A549 (cell line): ENCODE measurements around the gene CTDP1.

Source experiments
- CEBPB ChIP-seq, 2 experiments: fragments of >200 bp in 1 of 2; sonication (Bioruptor Twin) in 1 of 2; formaldehyde crosslinking in 1 of 2; IDR thresholded peaks; 2 replicates each; pipeline ENCODE4 v1.6.1; 2012 to 2016
- CHD2 ChIP-seq: fragments of 150-350 bp; IDR thresholded peaks from 2 replicates; pipeline ENCODE4 v1.6.1; 2014; ENCODE audit warnings: low read length; ENCODE audit not compliant: partially characterized antibody
- EP300 ChIP-seq, 2 experiments: fragments of >200 bp; sonication (Bioruptor Twin); formaldehyde crosslinking; IDR thresholded peaks; 2 replicates in 1 of 2; 3 replicates in 1 of 2; pipeline ENCODE4 v1.6.1; 2016 to 2017
- NR3C1 ChIP-seq: fragments of >200 bp; sonication (Bioruptor Twin); formaldehyde crosslinking; IDR thresholded peaks from 3 replicates; pipeline ENCODE4 v1.6.1; 2017
- POLR2A ChIP-seq: IDR thresholded peaks from 2 replicates; pipeline ENCODE4 v1.6.1; 2012; ENCODE audit warnings: mild to moderate bottlenecking, low read length
- RARB ChIP-seq: fragments of 250-450 bp; sonication (Bioruptor Pico); IDR thresholded peaks from 2 replicates; pipeline ENCODE4 v1.8.0; 2021; ENCODE audit warnings: mild to moderate bottlenecking, moderate library complexity
- SMC3 ChIP-seq: fragments of >200 bp; sonication (Bioruptor Twin); formaldehyde crosslinking; IDR thresholded peaks from 3 replicates; pipeline ENCODE4 v1.6.1; 2018; ENCODE audit warnings: inconsistent platforms
- TP53 ChIP-seq: fragments of 250-450 bp; sonication (Bioruptor Pico); IDR thresholded peaks from 2 replicates; pipeline ENCODE4 v1.5.0; 2021; ENCODE audit warnings: mild to moderate bottlenecking, moderate library complexity
- ZSCAN20 ChIP-seq: fragments of 250-450 bp; sonication (Bioruptor Pico); IDR thresholded peaks from 2 replicates; pipeline ENCODE4 v1.8.0; 2022; ENCODE audit warnings: mild to moderate bottlenecking, moderate library complexity
- TF ChIP-seq, protein P1 (sequence below): fragments of >200 bp; sonication (Bioruptor Twin); formaldehyde crosslinking; IDR thresholded peaks from 3 replicates; pipeline ENCODE4 v1.5.1; 2016
- TF ChIP-seq, protein P2 (sequence below): fragments of 200-600 bp; sonication (generic); IDR thresholded peaks from 2 replicates; pipeline ENCODE4 v1.6.1; 2016; ENCODE audit warnings: antibody characterized with exemption, mild to moderate bottlenecking, moderate library complexity
- TF ChIP-seq, protein P3 (sequence below): fragments of 150-350 bp; IDR thresholded peaks from 2 replicates; pipeline ENCODE4 v1.6.1; 2014; ENCODE audit warnings: low read depth, mild to moderate bottlenecking, low read length
- TF ChIP-seq, protein P4 (sequence below): IDR thresholded peaks from 2 replicates; pipeline ENCODE4 v1.6.1; 2012
- TF ChIP-seq, protein P5 (sequence below): IDR thresholded peaks from 2 replicates; pipeline ENCODE4 v1.6.1; 2012

DNA sequence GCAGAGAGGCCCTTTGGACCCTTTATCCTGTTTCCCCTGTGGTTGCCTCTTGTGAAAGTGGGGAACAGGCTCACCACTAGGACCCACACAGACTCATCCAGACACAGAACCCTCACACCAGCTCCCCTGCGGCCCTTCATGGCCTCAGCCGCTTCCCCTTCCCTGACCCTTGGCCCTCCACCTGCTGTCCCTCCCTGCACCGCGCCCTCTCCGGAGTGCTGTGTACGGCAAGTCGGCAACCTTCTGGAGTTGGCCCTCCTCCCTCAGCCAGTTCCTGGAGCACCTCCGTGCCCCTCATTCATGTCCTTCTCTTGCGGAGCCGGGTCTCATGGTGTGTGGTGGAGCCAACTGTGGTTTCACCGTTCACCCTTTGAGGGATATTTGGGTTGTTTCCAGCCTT lies 44.0 kb downstream of the CTDP1 start:
- TF ChIP-seq, protein P1, sequence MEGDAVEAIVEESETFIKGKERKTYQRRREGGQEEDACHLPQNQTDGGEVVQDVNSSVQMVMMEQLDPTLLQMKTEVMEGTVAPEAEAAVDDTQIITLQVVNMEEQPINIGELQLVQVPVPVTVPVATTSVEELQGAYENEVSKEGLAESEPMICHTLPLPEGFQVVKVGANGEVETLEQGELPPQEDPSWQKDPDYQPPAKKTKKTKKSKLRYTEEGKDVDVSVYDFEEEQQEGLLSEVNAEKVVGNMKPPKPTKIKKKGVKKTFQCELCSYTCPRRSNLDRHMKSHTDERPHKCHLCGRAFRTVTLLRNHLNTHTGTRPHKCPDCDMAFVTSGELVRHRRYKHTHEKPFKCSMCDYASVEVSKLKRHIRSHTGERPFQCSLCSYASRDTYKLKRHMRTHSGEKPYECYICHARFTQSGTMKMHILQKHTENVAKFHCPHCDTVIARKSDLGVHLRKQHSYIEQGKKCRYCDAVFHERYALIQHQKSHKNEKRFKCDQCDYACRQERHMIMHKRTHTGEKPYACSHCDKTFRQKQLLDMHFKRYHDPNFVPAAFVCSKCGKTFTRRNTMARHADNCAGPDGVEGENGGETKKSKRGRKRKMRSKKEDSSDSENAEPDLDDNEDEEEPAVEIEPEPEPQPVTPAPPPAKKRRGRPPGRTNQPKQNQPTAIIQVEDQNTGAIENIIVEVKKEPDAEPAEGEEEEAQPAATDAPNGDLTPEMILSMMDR = no peak
- TF ChIP-seq NR3C1 = no peak
- no peak for TF ChIP-seq CEBPB (IDR thresholded peaks at IDR 0.05)
- TF ChIP-seq EP300 (IDR thresholded peaks at IDR 0.05) = no peak
- TF ChIP-seq SMC3 = no peak
- TF ChIP-seq, protein P2, sequence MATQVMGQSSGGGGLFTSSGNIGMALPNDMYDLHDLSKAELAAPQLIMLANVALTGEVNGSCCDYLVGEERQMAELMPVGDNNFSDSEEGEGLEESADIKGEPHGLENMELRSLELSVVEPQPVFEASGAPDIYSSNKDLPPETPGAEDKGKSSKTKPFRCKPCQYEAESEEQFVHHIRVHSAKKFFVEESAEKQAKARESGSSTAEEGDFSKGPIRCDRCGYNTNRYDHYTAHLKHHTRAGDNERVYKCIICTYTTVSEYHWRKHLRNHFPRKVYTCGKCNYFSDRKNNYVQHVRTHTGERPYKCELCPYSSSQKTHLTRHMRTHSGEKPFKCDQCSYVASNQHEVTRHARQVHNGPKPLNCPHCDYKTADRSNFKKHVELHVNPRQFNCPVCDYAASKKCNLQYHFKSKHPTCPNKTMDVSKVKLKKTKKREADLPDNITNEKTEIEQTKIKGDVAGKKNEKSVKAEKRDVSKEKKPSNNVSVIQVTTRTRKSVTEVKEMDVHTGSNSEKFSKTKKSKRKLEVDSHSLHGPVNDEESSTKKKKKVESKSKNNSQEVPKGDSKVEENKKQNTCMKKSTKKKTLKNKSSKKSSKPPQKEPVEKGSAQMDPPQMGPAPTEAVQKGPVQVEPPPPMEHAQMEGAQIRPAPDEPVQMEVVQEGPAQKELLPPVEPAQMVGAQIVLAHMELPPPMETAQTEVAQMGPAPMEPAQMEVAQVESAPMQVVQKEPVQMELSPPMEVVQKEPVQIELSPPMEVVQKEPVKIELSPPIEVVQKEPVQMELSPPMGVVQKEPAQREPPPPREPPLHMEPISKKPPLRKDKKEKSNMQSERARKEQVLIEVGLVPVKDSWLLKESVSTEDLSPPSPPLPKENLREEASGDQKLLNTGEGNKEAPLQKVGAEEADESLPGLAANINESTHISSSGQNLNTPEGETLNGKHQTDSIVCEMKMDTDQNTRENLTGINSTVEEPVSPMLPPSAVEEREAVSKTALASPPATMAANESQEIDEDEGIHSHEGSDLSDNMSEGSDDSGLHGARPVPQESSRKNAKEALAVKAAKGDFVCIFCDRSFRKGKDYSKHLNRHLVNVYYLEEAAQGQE = no peak
- TF ChIP-seq ZSCAN20 (CRISPR knock-in tag) = no peak
- TF ChIP-seq RARB (CRISPR knock-in tag) = no peak
- TF ChIP-seq TP53 = no peak
- TF ChIP-seq, protein P3, sequence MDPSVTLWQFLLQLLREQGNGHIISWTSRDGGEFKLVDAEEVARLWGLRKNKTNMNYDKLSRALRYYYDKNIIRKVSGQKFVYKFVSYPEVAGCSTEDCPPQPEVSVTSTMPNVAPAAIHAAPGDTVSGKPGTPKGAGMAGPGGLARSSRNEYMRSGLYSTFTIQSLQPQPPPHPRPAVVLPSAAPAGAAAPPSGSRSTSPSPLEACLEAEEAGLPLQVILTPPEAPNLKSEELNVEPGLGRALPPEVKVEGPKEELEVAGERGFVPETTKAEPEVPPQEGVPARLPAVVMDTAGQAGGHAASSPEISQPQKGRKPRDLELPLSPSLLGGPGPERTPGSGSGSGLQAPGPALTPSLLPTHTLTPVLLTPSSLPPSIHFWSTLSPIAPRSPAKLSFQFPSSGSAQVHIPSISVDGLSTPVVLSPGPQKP = no peak
- no peak for TF ChIP-seq CHD2
- TF ChIP-seq, protein P4, sequence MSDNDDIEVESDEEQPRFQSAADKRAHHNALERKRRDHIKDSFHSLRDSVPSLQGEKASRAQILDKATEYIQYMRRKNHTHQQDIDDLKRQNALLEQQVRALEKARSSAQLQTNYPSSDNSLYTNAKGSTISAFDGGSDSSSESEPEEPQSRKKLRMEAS = no peak
- TF ChIP-seq, protein P5, sequence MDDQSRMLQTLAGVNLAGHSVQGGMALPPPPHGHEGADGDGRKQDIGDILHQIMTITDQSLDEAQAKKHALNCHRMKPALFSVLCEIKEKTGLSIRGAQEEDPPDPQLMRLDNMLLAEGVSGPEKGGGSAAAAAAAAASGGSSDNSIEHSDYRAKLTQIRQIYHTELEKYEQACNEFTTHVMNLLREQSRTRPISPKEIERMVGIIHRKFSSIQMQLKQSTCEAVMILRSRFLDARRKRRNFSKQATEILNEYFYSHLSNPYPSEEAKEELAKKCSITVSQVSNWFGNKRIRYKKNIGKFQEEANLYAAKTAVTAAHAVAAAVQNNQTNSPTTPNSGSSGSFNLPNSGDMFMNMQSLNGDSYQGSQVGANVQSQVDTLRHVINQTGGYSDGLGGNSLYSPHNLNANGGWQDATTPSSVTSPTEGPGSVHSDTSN = no peak
- no peak for TF ChIP-seq POLR2A
